ENCODE measurements around the gene BPNT1. TPM values are rescaled to one million over a fixed set of nuclear protein-coding genes. Genes with fewer than 3 reads are reported as not detected.

The BPNT1 gene
- total and polyA plus RNA-seq, 2 of the 8 experiments (the other 6 are each of a cell fraction or from before 2014, with no cell fraction given) = 13.2 to 16.3 TPM

GRCh38 chr1:220067269-220068204 lies 22.1 kb downstream of the BPNT1 start (continued):
- no peak for TF ChIP-seq BCL11A (IDR thresholded peaks at IDR 0.05; ENCODE audit: low read depth in 2 of 2, low read length in 2 of 2)
- no peak for TF ChIP-seq ASH2L (IDR thresholded peaks at IDR 0.05; ENCODE audit: low read length)
- no peak for TF ChIP-seq EGR1 (IDR thresholded peaks at IDR 0.05; ENCODE audit: borderline replicate concordance, low read depth, low read length)
- no peak for TF ChIP-seq ATF3 (IDR thresholded peaks at IDR 0.05; ENCODE audit: insufficient read depth, low read depth, low read length)
- no peak for TF ChIP-seq EZH2 (IDR thresholded peaks at IDR 0.05; ENCODE audit: low read depth, low read length, severe bottlenecking)
- no peak for TF ChIP-seq CREB1 (IDR thresholded peaks at IDR 0.05)
- TF ChIP-seq SP4 (IDR thresholded peaks at IDR 0.05; ENCODE audit: low read length) = no peak
- TF ChIP-seq, protein P1, sequence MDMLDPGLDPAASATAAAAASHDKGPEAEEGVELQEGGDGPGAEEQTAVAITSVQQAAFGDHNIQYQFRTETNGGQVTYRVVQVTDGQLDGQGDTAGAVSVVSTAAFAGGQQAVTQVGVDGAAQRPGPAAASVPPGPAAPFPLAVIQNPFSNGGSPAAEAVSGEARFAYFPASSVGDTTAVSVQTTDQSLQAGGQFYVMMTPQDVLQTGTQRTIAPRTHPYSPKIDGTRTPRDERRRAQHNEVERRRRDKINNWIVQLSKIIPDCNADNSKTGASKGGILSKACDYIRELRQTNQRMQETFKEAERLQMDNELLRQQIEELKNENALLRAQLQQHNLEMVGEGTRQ (IDR thresholded peaks at IDR 0.05; ENCODE audit: low read length) = no peak
